NCI-H2196 (cell line): ENCODE measurements around the gene TAF6L.
"Not testable (repeated sequence)": the region's sequence is repeated elsewhere in the genome, so short reads cannot be mapped to it uniquely, and the experiment has no call there.

Source experiments
- DNase-seq: peaks from one replicate; lab custom pipeline; 2025; ENCODE audit not compliant: unreplicated experiment; lab: John Stamatoyannopoulos, UW

TAF6L gene

DNA sequence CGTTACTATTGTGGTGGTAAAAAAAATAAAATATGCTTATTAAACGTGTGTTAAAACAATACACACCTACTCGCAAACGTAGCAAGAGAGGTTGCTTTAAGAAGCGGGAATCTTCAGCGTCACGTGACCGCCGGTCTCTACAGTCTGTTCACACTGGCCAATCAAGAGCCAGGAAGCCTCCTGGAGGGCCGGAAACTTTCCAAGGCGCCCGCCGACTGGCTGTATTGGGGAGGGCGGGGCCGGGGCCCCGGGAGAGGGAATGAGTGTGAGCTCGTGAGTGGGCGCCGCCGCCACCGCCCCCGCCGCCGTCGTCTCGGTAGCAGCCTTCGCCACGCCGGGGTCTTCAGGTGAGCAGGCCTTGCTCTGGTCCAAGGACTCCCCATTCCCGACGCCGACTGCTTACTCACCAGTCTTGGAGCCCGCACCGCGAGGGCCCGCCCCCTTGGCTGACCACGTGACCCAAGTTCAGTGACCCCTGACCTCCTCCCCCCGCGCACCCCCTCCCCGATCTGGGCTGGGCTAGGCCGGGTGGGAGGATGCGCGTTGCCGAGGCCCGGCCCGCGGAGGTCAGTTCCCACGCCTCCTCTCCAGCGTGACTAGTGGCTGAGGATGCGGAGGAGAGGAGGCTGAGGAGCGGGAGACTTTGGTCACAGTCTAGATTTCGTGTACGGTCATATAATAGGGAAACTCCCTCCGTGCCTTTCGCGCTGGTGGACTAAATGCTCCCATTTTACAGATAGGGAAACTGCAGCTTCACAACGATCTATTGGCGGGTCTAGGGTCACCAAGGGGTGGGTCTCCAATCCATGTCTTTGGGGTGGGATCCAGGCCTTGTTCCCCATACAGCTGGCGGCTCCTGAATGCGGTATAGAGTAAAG lies at the start of gene TAF6L:
Gene TAF6L, plus strand, starts transcription at position 253 of the 878 bp plus-strand sequence. CDS start 4,388 bp downstream, outside the sequence.
- peak; percentile 97 for DNase-seq

DNA sequence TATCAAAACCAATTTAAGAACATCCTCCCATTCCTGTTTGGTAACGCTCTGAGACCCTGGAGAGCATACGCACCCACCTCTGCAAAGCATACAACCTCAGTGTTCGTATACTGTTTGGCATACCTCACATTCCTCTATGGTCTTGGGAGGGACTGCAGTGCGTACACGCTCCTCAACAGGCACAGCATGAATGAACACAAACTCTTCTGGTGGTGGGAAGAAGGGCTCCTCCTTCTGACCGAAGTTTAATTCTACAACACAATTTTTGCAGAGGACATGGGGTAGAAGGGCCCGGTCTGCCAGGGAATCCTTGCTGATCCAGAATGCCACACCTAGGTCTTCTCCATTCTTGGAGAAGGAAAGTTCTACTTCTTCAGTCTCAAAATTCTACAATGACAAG lies 49.2 kb upstream of the TAF6L start:
- DNase-seq: no peak

DNA sequence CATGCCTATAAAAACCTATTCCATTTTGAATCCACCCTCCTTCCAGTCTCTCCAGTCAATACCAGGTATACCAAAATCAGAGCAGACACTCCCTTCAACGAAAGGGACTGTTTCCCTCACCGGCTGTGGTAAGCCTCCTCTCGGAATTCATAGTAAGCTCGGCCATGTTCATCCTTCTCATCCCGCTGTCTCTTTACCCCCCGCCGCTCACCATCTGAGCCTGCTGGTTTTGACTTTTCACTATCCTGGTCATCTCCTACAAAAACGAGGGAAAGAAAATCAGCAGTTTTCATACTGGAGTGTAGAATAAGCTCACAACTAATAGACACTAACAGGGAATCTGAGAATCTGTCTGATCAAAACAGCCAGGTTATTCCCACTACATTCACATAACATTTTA lies 47.0 kb upstream of the TAF6L start:
- no peak for DNase-seq

GRCh38 chr11:62725646-62726045 lies 45.5 kb upstream of the TAF6L start:
- DNase-seq: no peak

DNA sequence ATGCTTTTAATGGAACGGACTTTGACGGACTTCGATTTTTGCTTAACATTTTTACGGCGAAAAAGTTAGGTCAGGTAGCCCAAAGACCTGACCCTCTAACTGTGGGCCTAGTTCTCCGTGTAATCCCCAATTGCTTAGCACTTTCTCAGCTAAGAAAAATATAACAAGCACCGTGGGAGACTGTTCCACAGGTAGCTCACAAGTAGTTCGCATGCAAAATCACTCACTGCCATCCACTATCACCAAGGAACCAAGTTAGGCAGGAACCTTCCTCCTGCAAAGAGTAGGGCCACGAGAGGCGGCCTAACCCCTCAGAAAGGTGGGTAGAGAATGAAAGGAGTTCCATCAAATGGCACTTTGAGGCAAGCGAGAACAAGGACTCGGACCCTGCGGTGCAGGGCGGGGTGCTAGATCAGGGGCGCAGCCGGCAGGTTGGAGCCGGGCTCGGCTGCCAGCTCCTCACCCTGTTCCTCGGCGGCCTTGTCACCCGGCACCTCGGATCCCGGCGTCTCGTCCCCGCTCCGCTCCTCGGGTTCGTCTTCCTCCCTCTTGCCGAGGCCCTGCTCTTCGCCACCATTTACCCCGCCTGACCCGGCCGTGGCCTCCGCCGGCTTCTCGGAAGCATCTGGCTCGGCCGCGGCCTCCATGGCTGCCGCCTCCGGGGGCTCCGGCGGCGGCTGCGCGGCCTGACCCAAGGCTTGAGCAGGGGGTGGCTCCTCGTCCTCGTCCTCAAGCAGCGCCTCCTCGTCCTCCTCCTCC lies 44.9 kb upstream of the TAF6L start:
- peak; percentile 25 for DNase-seq

DNA sequence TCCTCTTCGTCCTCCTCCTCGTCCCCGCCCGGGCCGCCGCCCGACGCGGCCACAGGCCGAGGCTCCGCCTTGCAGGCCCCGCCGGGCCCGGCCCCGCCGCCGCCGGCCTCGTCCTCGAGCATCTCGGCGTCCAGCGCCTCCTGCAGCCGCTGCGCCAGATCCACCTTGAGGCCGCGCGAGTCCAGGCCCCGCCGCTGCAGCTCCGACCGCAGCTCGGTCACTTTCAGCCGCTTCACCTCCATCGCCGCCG lies 44.4 kb upstream of the TAF6L start:
- DNase-seq: no peak

DNA sequence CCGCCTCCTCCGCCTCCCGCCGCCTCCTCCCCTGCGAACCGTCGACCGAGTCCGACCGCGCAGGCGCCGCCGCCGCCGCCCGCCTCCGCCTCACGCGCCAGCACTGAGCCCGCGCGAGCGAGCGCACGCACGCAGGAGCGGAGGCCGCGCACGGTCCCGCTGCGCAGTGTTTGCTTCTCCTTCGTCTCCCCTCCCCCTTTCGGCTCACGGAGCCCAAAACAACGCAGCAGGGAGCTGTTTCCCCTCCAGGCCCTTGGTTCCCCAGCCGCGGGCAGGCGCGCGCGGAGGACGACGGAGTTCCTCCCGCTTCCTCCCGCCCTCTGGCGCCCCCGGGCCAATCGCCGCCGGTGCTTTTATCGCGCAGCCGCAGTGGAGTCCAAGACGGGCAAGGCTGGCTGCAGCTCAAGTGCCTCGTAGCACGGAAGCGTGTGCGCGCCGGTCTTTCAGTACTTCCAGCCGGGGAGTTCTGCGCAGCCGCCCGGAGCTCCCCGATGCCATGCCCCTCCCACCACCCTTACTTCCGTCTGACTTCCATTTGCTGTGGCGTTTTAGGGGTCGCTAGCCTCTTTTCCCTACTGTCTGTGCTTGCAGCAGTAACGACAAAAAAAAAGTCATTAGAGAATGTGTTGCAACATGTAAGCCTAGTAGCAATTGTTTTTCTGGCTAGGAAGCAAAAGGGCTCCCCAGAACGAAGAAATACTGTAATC lies 43.9 kb upstream of the TAF6L start, which contains the start of gene HNRNPUL2:
Gene HNRNPUL2, minus strand, starts transcription at position 293 of the 707 bp plus-strand sequence. CDS start 301 bp downstream, outside the sequence.
- DNase-seq: peak; percentile 99

GRCh38 chr11:62727872-62728170 lies 43.4 kb upstream of the TAF6L start:
- peak; percentile 97 for DNase-seq

- DNase-seq: peak; percentile 76
Measured at GRCh38 chr11:62728171-62728988, 42.8 kb upstream of the TAF6L start, which contains the start of gene TTC9C. Gene TTC9C (plus strand): TSS chr11:62728486. CDS start chr11:62728849, 363 bp downstream.

- DNase-seq: not testable (repeated sequence)
Measured at GRCh38 chr11:62730076-62730475, 41.1 kb upstream of the TAF6L start.

DNA sequence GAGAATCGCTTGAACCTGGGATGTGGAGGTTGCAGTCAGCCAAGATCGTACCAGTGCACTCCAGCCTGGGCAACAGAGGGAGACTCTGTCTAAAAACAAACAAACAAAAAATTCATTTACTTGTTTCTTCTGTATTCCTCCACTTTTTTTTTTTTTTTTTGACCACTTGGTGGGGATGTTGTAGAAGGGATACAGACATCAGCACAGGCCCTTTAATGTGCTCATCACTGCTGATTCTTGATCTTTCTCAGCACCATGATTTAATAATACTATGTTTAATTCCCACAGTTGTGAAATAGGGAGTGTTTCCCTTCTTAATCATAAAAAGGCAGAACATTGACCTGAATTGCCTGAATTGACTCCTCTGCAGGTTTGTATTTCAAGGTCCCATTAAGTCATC lies 38.4 kb upstream of the TAF6L start:
- DNase-seq: peak; percentile 11

DNA sequence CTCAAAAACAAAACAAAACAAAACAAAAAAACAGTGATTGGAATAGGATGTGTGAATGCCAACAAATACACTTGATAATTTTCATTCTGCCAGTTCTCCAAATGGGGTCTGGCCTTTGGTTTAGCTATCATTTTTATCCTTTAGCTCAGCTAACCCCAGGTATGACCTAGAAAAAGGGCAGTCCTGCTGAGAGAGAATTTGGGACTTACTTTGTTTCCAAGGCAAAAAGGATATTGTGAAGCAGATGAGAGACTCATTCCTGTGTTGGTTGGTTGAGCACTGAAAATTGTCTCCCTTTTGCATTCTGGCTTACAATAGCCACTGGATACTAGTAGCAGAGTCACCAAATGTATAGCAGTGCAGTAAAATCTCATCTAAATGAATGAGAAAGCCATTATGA lies 34.0 kb upstream of the TAF6L start:
- DNase-seq: no peak

GRCh38 chr11:62747475-62748160 lies 23.6 kb upstream of the TAF6L start:
- DNase-seq: no peak

GRCh38 chr11:62749931-62750330 lies 21.3 kb upstream of the TAF6L start:
- DNase-seq: not testable (repeated sequence)

DNA sequence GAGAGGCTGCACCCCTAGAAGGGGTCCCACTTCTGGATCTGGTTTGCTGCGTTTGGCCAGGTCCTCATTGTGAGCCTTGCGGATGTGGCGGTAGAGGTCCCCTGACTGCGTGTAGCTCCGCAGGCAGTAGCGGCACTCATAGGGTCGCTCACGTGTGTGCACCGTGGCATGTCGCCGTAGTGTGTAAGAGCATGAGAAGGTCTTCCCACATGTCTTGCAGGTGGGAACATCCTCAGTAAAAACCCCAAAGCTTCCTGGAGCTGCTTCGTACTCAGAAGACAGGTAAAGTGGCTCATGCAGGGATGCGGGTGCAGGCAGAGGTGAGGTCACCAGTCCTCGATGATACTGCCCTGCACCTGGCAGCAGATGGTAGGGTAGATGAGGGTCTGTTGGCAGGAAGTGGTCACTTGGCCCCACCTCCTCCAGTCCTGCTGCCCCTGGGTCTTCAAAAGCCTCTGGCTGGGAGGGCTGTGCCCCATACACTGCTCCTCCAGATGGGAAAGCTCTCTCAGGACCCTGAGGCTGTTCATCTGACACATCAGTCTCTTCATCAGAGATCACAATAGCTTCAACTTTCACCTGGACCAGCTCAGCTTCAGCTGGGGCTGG lies 18.9 kb upstream of the TAF6L start:
- no peak for DNase-seq

- DNase-seq: no peak
Measured at GRCh38 chr11:62752994-62753735, 18.0 kb upstream of the TAF6L start.

- DNase-seq: peak; percentile 96
Measured at GRCh38 chr11:62753736-62754603, 17.2 kb upstream of the TAF6L start, which contains the start of gene ZBTB3. Gene ZBTB3 (minus strand): TSS chr11:62754160. CDS start chr11:62753664, 496 bp downstream.

DNA sequence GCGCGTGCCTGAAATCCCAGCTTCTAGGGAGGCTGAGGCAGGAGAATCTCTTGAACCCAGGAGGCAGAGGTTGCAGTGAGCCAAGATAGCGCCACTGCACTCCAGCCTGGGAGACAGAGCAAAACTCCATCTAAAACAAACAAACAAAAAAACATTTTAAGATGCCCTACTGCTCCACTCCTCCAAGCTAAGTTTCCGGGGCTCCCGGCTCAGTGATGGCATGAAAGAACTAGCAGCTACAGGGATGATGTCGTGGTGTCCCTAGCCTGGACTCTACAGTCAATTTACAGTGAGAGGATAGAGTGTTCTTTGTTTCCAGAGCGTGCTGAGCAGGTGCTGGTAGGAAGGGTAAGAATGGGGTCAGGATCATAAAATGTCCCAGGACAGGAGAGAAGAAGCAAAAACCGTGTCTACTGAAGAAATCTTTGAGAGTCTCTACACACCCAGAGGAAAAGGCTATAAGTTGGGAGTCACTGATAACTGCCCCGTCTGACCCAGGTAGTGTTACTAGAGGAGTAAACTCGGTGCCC lies 16.0 kb upstream of the TAF6L start:
- DNase-seq: no peak
